Karpas-422 (cell line): ENCODE measurements around the gene BCHE. TPM values are rescaled to one million over a fixed set of nuclear protein-coding genes. Genes with fewer than 3 reads are reported as not detected.

ENCODE experiments used
- DNase-seq: peaks from one replicate; pipeline ENCODE4 v3.0.0-alpha.2; 2015
- H2AFZ ChIP-seq: fragments of 200-600 bp; sonication (generic); 2 replicates; pipeline ENCODE4 v1.6.1; 2014; ENCODE audit warnings: antibody characterized with exemption, low read length, mixed read lengths
- H3K27ac ChIP-seq: fragments of 200-600 bp; sonication (generic); 2 replicates; pipeline ENCODE4 v1.5.1; 2014; ENCODE audit warnings: mild to moderate bottlenecking, low read length, moderate library complexity
- H3K27me3 ChIP-seq: fragments of 200-600 bp; sonication (generic); 2 replicates; pipeline ENCODE4 v1.6.1; 2014; ENCODE audit warnings: low read length, mixed read lengths
- H3K36me3 ChIP-seq: fragments of 200-600 bp; sonication (generic); 2 replicates; pipeline ENCODE4 v1.6.1; 2014; ENCODE audit warnings: low read length, mixed read lengths; ENCODE audit not compliant: insufficient read depth
- H3K4me1 ChIP-seq: fragments of 200-600 bp; sonication (generic); 2 replicates; pipeline ENCODE4 v1.6.1; 2014; ENCODE audit warnings: mild to moderate bottlenecking, low read length, mixed read lengths
- H3K4me2 ChIP-seq: fragments of 200-600 bp; sonication (generic); 2 replicates; pipeline ENCODE4 v1.6.1; 2014; ENCODE audit warnings: low read length, low read depth, mild to moderate bottlenecking; ENCODE audit not compliant: poor library complexity, severe bottlenecking
- H3K4me3 ChIP-seq: fragments of 200-600 bp; sonication (generic); 2 replicates; pipeline ENCODE4 v1.5.1; 2014; ENCODE audit warnings: mild to moderate bottlenecking, antibody characterized with exemption, low read length, mixed read lengths
- H3K79me2 ChIP-seq: fragments of 200-600 bp; sonication (generic); 2 replicates; pipeline ENCODE4 v1.6.1; 2014; ENCODE audit warnings: mild to moderate bottlenecking, low read length, mixed read lengths
- H3K9ac ChIP-seq: fragments of 200-600 bp; sonication (generic); 2 replicates; pipeline ENCODE4 v1.6.0; 2014; ENCODE audit warnings: low read length
- H3K9me2 ChIP-seq: fragments of 200-600 bp; sonication (generic), shearing (Covaris generic); replicated peaks from 2 replicates; pipeline ENCODE4 v1.6.0; 2014; ENCODE audit warnings: mild to moderate bottlenecking, low read length, moderate library complexity; ENCODE audit not compliant: insufficient read depth
- H3K9me3 ChIP-seq: fragments of 300-700, 200-600 bp; sonication (generic); 2 replicates; pipeline ENCODE4 v1.6.1; 2014; ENCODE audit warnings: low read length, mixed read lengths
- H4K20me1 ChIP-seq: fragments of 200-600 bp; sonication (generic); 2 replicates; pipeline ENCODE4 v1.6.1; 2014; ENCODE audit warnings: mild to moderate bottlenecking, antibody characterized with exemption, low read length, low read depth; ENCODE audit not compliant: insufficient read depth
- total RNA-seq: library from RNA; depleted of rRNA; stranded (reverse); fragments of >200 nt; shearing (Covaris generic); gene quantifications from 2 replicates; pipeline ENCODE4 v1.2.3, GENCODE V29; 2014; ENCODE audit warnings: low replicate concordance

BCHE gene
- total RNA-seq, 1 experiment from 2014 or later, result 0.11 TPM

DNA sequence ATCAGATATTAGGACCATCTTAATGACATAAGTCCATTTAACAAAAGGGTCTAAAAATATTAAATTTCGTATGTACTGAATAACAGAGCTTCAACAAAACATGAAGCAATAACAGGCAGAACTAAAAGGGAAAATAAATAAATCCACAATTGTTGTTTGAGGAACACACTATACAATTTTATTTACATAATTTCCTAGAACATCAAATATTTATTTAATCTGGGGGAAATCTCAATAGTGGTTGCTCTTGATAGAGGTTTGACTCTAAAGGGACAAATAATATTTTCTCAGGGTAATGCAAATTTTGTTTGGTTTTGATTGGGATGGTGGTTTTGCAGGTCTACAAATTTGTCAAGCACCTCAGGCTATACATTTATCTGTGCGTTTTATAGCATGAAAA is 90.3 kb downstream of the BCHE start:
- H3K27ac ChIP-seq, result no peak overlapping the region
- H3K27me3 ChIP-seq, result no peaks in the 10 kb centered on the region
- H3K9me3 ChIP-seq, result peaks cover 20% of the 10 kb centered on the region
- H3K9ac ChIP-seq, result no peak overlapping the region
- H2AFZ ChIP-seq, result no peak overlapping the region
- H3K4me1 ChIP-seq, result no peaks in the 10 kb centered on the region
- H3K9me2 ChIP-seq, result no peaks in the 10 kb centered on the region
- H3K4me2 ChIP-seq, result no peak overlapping the region
- H4K20me1 ChIP-seq, result no peaks in the 10 kb centered on the region
- no peak for DNase-seq
- no peak overlapping the region for H3K4me3 ChIP-seq
- no peaks in the 10 kb centered on the region for H3K36me3 ChIP-seq
- no peaks in the 10 kb centered on the region for H3K79me2 ChIP-seq

DNA sequence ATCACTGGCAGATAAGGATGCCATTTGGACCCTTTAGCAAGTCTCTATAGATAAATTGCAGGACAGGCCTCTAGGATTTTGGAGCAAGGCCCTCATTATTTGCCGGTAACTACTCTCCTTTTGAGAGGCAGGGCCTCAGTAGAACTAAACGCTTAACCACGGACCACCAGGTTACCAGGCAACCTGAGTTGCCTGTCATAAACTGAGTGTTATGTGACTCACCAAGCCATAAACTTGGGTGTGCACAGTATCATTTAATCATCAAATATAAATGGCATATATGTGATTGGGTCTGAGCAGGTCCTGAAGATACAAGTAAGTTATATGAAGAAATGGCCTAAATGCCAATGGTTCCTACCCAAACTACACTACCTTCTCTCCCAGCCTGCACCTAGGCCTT is 93.2 kb downstream of the BCHE start:
- Histone ChIP-seq H3K9ac (no peak overlapping the region), H4K20me1 (no peaks in the 10 kb centered on the region)
- no peak for DNase-seq

DNA sequence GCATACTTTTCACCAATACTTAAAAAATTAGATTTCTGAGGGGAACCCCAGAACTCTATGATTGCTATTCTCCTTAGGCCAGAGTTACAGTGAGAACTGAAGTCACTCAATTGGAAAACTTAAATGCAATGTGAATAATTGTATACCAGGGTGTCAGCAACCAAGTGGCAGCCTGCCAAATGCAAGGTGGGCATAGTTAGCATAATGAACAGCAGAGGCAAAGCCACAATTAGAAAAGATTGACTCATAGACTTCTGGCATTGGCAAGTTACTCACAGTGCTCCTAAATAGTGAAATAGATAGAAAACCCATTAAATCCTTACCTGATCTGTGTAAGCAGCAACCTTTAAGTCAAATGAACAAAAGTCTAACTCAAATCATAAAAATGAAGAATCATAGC is 94.9 kb downstream of the BCHE start:
- H3K79me2 ChIP-seq, result no peaks in the 10 kb centered on the region
- H3K9ac ChIP-seq, result no peak overlapping the region
- no peak overlapping the region for H3K4me2 ChIP-seq
- H2AFZ ChIP-seq, result no peak overlapping the region
- no peaks in the 10 kb centered on the region for H3K4me1 ChIP-seq
- peaks cover 15% of the 10 kb centered on the region for H3K9me3 ChIP-seq
- no peaks in the 10 kb centered on the region for H4K20me1 ChIP-seq
- H3K27me3 ChIP-seq, result no peaks in the 10 kb centered on the region
- no peak for DNase-seq
- no peaks in the 10 kb centered on the region for H3K36me3 ChIP-seq
- H3K4me3 ChIP-seq, result no peak overlapping the region
- no peak overlapping the region for H3K27ac ChIP-seq
- H3K9me2 ChIP-seq, result no peaks in the 10 kb centered on the region

More for the DNA sequence above, 93.2 kb downstream of the BCHE start:
- H3K36me3 ChIP-seq, result no peaks in the 10 kb centered on the region
- H2AFZ ChIP-seq, result no peak overlapping the region
- peaks cover 15% of the 10 kb centered on the region for H3K9me3 ChIP-seq
- no peak overlapping the region for H3K4me2 ChIP-seq
- H3K27ac ChIP-seq, result no peak overlapping the region
- H3K79me2 ChIP-seq, result no peaks in the 10 kb centered on the region
- no peaks in the 10 kb centered on the region for H3K4me1 ChIP-seq
- H3K4me3 ChIP-seq, result no peak overlapping the region
- H3K27me3 ChIP-seq, result no peaks in the 10 kb centered on the region
- no peaks in the 10 kb centered on the region for H3K9me2 ChIP-seq

DNA sequence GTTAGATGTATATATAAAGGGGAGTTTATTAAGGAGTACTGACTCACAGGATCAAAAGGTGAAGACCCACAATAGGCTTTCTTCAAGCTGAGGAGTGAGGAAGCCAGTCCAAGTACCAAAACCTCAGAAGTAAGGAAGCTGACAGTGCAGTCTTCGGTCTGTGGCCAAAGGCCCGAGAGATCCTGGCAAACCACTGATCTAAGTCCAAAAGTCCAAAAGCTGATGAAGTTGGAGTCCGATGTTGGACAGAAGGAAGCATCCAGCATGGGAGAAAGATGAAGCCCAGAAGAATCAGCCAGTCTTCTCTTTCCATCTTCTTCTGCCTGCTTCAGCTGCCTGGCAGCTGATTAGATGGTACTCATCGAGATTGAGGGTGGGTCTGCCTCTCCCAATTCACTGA is 107.5 kb downstream of the BCHE start:
- H3K9ac ChIP-seq, result no peak overlapping the region
- H3K4me1 ChIP-seq, result no peaks in the 10 kb centered on the region

DNA sequence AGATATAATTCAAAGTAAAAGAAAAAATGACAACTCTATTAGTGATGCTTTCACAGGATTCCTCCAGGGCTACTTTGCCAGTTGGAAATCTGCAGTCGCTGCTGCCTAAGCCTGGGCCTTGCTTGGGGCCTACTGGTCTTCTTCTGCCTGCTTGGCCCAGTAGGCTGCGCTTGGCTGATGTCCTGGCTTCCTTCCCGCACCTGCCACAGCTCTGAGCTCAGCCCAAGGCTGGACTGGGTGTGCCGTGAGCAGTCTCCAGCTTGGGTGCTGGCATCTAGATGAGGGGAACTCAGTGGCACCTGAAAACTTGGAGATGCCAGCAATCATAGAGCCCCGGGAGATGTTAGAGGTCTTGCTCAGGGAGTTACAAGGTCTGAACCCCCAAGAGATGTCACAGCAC is 108.3 kb downstream of the BCHE start:
- no peaks in the 10 kb centered on the region for H3K9me2 ChIP-seq
- no peak overlapping the region for H2AFZ ChIP-seq
- no peaks in the 10 kb centered on the region for H3K79me2 ChIP-seq
- no peaks in the 10 kb centered on the region for H3K27me3 ChIP-seq
- H3K9me3 ChIP-seq, result peaks cover 4% of the 10 kb centered on the region; the same call in 1 of the 2 replicates
- H3K36me3 ChIP-seq, result no peaks in the 10 kb centered on the region
- no peaks in the 10 kb centered on the region for H3K4me1 ChIP-seq
- no peak overlapping the region for H3K4me3 ChIP-seq
- no peak for DNase-seq
- no peaks in the 10 kb centered on the region for H4K20me1 ChIP-seq
- H3K4me2 ChIP-seq, result no peak overlapping the region
- H3K27ac ChIP-seq, result no peak overlapping the region
- no peak overlapping the region for H3K9ac ChIP-seq

More for the DNA sequence above, 107.5 kb downstream of the BCHE start:
- no peak overlapping the region for H3K4me2 ChIP-seq
- no peaks in the 10 kb centered on the region for H3K27me3 ChIP-seq
- no peak overlapping the region for H3K27ac ChIP-seq
- no peaks in the 10 kb centered on the region for H3K9me2 ChIP-seq
- no peaks in the 10 kb centered on the region for H4K20me1 ChIP-seq
- no peak overlapping the region for H2AFZ ChIP-seq
- H3K4me3 ChIP-seq, result no peak overlapping the region
- H3K9me3 ChIP-seq, result peaks cover 4% of the 10 kb centered on the region; the same call in 1 of the 2 replicates
- H3K36me3 ChIP-seq, result no peaks in the 10 kb centered on the region
- H3K79me2 ChIP-seq, result no peaks in the 10 kb centered on the region
- DNase-seq, result no peak

DNA sequence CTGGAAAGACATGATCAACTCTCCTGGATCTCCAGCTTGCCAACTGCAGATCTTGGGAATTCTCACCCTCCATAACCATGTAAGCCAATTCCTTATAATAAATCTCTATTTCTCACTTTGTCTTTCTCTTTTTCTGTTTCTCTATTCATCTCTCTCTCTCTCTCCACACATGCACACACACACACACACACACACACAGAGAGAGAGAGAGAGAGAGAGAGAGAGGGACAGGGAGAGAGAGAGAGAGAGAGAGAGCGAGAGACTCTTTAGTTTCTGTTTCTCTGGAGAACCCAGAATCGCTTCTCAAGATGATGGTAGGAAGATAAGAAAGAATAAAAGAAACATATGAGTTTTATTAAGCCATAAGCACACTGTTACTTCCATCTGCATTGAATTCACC is 111.9 kb downstream of the BCHE start:
- no peaks in the 10 kb centered on the region for H3K27me3 ChIP-seq
- no peak overlapping the region for H3K9ac ChIP-seq
- H4K20me1 ChIP-seq, result no peaks in the 10 kb centered on the region
- peaks cover 7% of the 10 kb centered on the region; the same call in 1 of the 2 replicates for H3K9me3 ChIP-seq
- no peaks in the 10 kb centered on the region for H3K36me3 ChIP-seq
- H3K4me3 ChIP-seq, result no peak overlapping the region
- H3K79me2 ChIP-seq, result no peaks in the 10 kb centered on the region
- no peak for DNase-seq
- no peaks in the 10 kb centered on the region for H3K4me1 ChIP-seq
- no peak overlapping the region for H3K27ac ChIP-seq
- H3K9me2 ChIP-seq, result no peaks in the 10 kb centered on the region
- H2AFZ ChIP-seq, result no peak overlapping the region
- no peak overlapping the region for H3K4me2 ChIP-seq
